GM12875 (cell line): Measurements from ENCODE around the gene GSTO2.

ENCODE experiments used
- H3K4me3 ChIP-seq: one replicate; pipeline ENCODE4 v1.5.1; 2011; ENCODE audit warnings: low read depth, low read length, control low read depth
- TF ChIP-seq, protein P1 (sequence below): IDR thresholded peaks from 2 replicates; pipeline ENCODE4 v1.5.1; 2011; ENCODE audit warnings: low read depth, mild to moderate bottlenecking, control low read depth, inconsistent platforms, low read length, moderate library complexity, borderline replicate concordance; ENCODE audit not compliant: insufficient read depth

GSTO2 gene

DNA sequence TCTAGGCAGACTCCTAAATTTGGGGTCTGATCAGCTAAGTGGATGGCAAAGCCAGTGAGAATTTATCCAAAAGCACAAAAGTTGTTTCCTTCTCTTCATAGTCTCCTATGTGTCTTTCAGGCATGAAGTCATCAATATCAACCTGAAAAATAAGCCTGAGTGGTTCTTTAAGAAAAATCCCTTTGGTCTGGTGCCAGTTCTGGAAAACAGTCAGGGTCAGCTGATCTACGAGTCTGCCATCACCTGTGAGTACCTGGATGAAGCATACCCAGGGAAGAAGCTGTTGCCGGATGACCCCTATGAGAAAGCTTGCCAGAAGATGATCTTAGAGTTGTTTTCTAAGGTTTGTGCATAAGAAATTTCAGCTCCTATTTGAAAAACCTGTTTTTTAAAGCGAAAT is 9.5 kb upstream of the GSTO2 start:
- TF ChIP-seq, protein P1, sequence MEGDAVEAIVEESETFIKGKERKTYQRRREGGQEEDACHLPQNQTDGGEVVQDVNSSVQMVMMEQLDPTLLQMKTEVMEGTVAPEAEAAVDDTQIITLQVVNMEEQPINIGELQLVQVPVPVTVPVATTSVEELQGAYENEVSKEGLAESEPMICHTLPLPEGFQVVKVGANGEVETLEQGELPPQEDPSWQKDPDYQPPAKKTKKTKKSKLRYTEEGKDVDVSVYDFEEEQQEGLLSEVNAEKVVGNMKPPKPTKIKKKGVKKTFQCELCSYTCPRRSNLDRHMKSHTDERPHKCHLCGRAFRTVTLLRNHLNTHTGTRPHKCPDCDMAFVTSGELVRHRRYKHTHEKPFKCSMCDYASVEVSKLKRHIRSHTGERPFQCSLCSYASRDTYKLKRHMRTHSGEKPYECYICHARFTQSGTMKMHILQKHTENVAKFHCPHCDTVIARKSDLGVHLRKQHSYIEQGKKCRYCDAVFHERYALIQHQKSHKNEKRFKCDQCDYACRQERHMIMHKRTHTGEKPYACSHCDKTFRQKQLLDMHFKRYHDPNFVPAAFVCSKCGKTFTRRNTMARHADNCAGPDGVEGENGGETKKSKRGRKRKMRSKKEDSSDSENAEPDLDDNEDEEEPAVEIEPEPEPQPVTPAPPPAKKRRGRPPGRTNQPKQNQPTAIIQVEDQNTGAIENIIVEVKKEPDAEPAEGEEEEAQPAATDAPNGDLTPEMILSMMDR, result no peak
- no peak overlapping the region for H3K4me3 ChIP-seq

DNA sequence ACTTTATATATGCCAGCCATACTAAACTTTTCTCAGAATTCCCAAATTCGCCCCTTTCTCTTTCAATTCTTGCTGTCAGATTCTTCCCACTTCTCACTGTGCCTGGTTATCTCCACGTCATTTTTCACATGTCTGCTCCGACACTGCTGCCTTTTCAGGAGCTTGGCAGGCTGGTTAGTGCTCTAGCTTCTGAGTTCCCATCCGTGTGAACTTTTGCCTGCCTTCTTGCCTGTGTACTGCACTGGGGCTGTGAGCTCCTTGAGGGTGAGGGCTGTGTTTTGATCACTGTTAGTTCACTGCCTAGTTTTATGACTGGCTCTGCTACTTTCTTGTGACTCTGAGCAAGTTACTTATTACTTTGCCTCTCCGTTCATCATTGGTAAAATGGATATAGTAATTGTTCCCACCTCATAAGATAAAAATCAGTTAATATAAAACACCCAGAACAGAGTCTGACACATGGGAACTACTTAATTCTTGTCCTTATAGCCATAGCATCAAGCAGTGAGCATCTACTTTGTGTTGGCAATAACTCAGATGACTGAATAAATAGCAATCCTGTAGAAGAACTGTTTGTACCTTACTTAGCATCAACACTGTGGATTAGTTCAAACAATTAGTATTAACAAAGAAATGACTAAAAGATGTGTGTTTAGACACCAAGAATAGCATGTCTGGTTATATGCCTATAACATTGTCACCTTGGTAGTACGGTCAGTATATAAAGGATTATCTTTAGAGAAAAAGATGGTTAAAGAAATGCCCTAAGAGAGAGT is 8.8 kb upstream of the GSTO2 start:
- H3K4me3 ChIP-seq, result no peak overlapping the region
- TF ChIP-seq, protein P1, result no peak

DNA sequence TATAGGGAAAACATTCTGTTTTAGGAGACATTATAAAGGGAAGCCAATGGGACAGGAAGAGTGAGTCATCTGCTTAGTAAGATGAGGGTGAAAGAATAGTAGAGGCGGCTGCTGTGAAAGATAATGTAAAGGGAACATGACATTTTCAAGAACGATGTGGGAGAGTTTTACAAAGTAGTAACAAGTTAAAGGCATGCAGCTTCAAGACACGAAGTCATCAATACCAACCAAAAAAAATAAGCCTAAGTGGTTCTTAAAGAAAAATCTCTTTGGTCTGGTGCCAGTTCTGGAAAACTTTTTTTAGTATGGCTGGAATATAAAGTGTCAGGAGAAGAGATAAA is 8.2 kb upstream of the GSTO2 start:
- TF ChIP-seq, protein P1, result no peak
- no peak overlapping the region for H3K4me3 ChIP-seq

DNA sequence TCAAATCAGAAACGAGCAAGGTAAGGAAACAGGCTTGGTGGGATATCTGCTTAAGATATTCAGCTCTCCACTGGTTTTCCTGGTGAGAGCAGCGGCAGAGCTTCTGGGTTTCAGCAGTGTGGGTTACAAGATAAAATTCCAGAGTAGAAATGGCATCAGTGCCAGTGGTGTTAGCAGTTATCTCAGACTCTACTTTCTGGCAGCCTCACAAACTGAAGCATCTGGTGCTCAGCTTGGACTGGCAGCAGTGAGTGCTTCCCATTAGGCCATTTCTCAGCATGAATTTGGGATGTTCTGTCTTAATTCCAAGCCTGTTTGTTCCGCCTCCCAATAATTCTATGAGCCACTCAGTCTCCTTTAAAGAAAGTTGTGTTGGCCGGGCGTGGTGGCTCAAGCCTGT is 6.9 kb upstream of the GSTO2 start:
- TF ChIP-seq, protein P1, result no peak
- no peak overlapping the region for H3K4me3 ChIP-seq

DNA sequence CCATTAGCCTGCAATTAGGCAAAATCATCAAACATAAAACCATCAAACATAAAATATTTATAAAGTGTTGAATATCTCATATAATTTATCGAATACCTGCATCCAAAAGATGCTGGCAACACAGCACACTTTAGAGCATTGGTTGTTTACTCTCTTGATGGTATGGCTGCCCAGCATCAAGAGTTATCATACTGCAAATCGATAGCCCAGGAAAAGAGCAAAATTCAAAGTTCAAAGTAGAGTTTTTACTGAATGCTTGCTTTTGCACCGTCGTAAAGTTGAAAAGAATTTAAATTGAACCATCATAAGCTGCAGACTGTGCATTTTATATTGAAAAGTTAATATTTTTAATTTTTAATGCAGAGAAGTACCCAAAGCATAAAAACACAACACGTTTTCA is 4.2 kb upstream of the GSTO2 start:
- H3K4me3 ChIP-seq, result no peak overlapping the region
- TF ChIP-seq, protein P1, result no peak

DNA sequence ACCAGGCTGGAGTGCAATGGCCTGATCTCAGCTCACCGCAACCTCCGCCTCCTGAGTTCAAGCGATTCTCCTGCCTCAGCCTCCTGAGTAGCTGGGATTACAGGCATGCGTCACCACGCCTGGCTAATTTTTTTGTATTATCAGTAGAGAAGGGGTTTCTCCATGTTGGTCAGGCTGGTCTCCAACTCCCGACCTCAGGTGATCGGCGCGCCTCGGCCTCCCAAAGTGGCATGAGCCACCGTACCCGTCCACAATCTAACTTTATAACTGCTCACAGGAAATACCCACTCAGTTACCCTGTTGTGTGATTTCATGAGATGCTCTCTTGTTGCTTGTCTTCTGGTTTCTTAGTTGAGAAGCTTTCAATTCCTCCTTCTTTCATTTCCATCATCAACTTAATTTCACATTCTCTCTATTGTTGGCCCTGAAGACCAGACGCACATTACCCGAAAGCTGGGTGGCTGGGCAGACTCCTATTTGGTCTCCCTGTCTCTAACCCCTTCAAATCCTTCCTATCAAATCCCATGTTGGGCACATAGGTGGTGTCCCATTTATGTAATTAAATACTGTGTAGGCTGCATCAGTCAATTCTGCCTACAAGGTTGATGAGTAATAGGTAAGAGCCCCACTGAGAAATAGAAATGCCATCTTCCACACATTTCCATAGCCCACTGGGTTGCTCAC is 1.1 kb upstream of the GSTO2 start:
- TF ChIP-seq, protein P1, result no peak

DNA sequence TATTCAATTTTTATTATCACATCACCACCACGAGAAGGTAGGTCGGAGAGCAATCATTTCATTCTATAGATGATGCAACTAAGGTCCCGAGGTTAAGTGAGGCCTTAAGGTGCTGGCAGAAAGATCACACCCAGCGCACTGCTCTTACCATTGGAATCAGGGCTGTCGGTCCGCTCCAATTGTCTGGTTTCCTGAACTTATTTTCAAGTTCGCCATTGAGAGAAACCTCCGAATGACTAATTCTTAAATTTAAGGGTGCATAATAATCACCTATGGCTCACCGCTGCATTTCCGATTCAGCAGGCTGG is 625 bp upstream of the GSTO2 start:
- TF ChIP-seq, protein P1, result no peak
- peak overlapping the region; percentile 96 for H3K4me3 ChIP-seq

More for the DNA sequence above, 1.1 kb upstream of the GSTO2 start:
- H3K4me3 ChIP-seq, result peak overlapping the region; percentile 96
